Mesenchymal stem cell (in vitro differentiated cells and primary cell): ENCODE data around the gene SYNM. TPM values are rescaled to one million over a fixed set of nuclear protein-coding genes. Genes with fewer than 3 reads are reported as not detected.

Experiments used
- DNase-seq: peaks from one replicate; pipeline ENCODE4 v3.0.0-alpha.2; 2013
- H2AFZ ChIP-seq: one replicate; pipeline ENCODE4 v1.6.1; 2013; ENCODE audit warnings: low read depth, mild to moderate bottlenecking, control low read depth, inconsistent platforms, low read length, moderate library complexity
- H2AK5ac ChIP-seq: 2 replicates; pipeline ENCODE4 v1.6.1; 2013; ENCODE audit warnings: low read length, moderate library complexity, mild to moderate bottlenecking, inconsistent platforms; ENCODE audit not compliant: severe bottlenecking
- H2BK120ac ChIP-seq: one replicate; pipeline ENCODE4 v1.6.1; 2013; ENCODE audit warnings: low read depth, mild to moderate bottlenecking, inconsistent platforms, low read length, moderate library complexity
- H2BK12ac ChIP-seq, 2 experiments: one replicate each; pipeline ENCODE4 v1.6.1; 2013; ENCODE audit warnings: inconsistent platforms in 2 of 2, low read length in 2 of 2, mild to moderate bottlenecking in 2 of 2, moderate library complexity in 2 of 2, control low read depth in 1 of 2
- H2BK15ac ChIP-seq: one replicate; pipeline ENCODE4 v1.6.1; 2013; ENCODE audit warnings: mild to moderate bottlenecking, low read depth, inconsistent platforms; ENCODE audit not compliant: poor library complexity, severe bottlenecking
- H2BK5ac ChIP-seq: 2 replicates; pipeline ENCODE4 v1.6.1; 2013; ENCODE audit warnings: low read depth, mild to moderate bottlenecking, low read length, control low read depth, inconsistent platforms; ENCODE audit not compliant: poor library complexity, severe bottlenecking
- H3K14ac ChIP-seq, 2 experiments: one replicate each; pipeline ENCODE4 v1.6.1; 2013; ENCODE audit warnings: inconsistent platforms in 2 of 2, low read length in 2 of 2, control low read depth in 1 of 2, mild to moderate bottlenecking in 1 of 2, moderate library complexity in 1 of 2
- H3K18ac ChIP-seq, 2 experiments: one replicate each; pipeline ENCODE4 v1.6.1; 2013; ENCODE audit warnings: inconsistent platforms in 2 of 2, low read length in 2 of 2, control low read depth in 1 of 2, low read depth in 1 of 2, mild to moderate bottlenecking in 1 of 2
- H3K23ac ChIP-seq, 2 experiments: one replicate each; pipeline ENCODE4 v1.6.1; 2013; ENCODE audit warnings: inconsistent platforms in 2 of 2, low read length in 2 of 2, mild to moderate bottlenecking in 2 of 2, moderate library complexity in 2 of 2, control low read depth in 1 of 2
- H3K27ac ChIP-seq: 2 replicates; pipeline ENCODE4 v1.5.1; 2013; ENCODE audit warnings: mild to moderate bottlenecking, moderate library complexity, low read length, control low read depth, inconsistent platforms; ENCODE audit not compliant: poor library complexity, severe bottlenecking
- H3K27me3 ChIP-seq, 2 experiments: 2 replicates each; pipeline versions ENCODE4 v1.6.1 to v1.7.0; 2013; ENCODE audit warnings: low read length in 2 of 2, mild to moderate bottlenecking in 2 of 2, moderate library complexity in 2 of 2, control low read depth in 1 of 2, inconsistent platforms in 1 of 2; ENCODE audit not compliant: control insufficient read depth in 1 of 2, insufficient read depth in 1 of 2
- H3K36me3 ChIP-seq, 2 experiments: 2 replicates each; pipeline versions ENCODE4 v1.6.1 to v1.7.0; 2013; ENCODE audit warnings: low read length in 2 of 2, control low read depth in 1 of 2, inconsistent platforms in 1 of 2, low read depth in 1 of 2, mild to moderate bottlenecking in 1 of 2; ENCODE audit not compliant: insufficient read depth in 2 of 2, control insufficient read depth in 1 of 2
- H3K4ac ChIP-seq, 2 experiments: one replicate each; pipeline ENCODE4 v1.6.1; 2013; ENCODE audit warnings: inconsistent platforms in 2 of 2, low read length in 2 of 2, mild to moderate bottlenecking in 2 of 2, moderate library complexity in 2 of 2, control low read depth in 1 of 2, low read depth in 1 of 2
- H3K4me1 ChIP-seq: 2 replicates; pipeline ENCODE4 v1.6.1; 2013; ENCODE audit warnings: low read depth, low read length, control low read depth; ENCODE audit not compliant: control insufficient read depth, insufficient read depth
- H3K4me2 ChIP-seq: 2 replicates; pipeline ENCODE4 v1.6.1; 2013; ENCODE audit warnings: low read length, mild to moderate bottlenecking, inconsistent platforms; ENCODE audit not compliant: poor library complexity, severe bottlenecking
- H3K4me3 ChIP-seq, 2 experiments: 2 replicates each; pipeline versions ENCODE4 v1.5.1 to v1.7.0; 2013; ENCODE audit warnings: low read length in 2 of 2, mild to moderate bottlenecking in 2 of 2, control low read depth in 1 of 2, low read depth in 1 of 2; ENCODE audit not compliant: insufficient read depth in 1 of 2
- H3K79me1 ChIP-seq: replicated peaks from 2 replicates; pipeline ENCODE4 v1.6.1; 2013; ENCODE audit warnings: mild to moderate bottlenecking, control low read depth, low read length, inconsistent platforms; ENCODE audit not compliant: poor library complexity, severe bottlenecking
- H3K9ac ChIP-seq: 2 replicates; pipeline ENCODE4 v1.7.0; 2013; ENCODE audit warnings: mild to moderate bottlenecking, low read length, moderate library complexity
- H3K9me3 ChIP-seq: 2 replicates; pipeline ENCODE4 v1.7.0; 2013; ENCODE audit warnings: mild to moderate bottlenecking, low read length; ENCODE audit not compliant: control insufficient read depth
- H4K8ac ChIP-seq: one replicate; pipeline ENCODE4 v1.6.1; 2013; ENCODE audit warnings: inconsistent platforms, mild to moderate bottlenecking, low read length, moderate library complexity
- H4K91ac ChIP-seq: one replicate; pipeline ENCODE4 v1.6.1; 2013; ENCODE audit warnings: mild to moderate bottlenecking, low read length, inconsistent platforms
- WGBS: methylation state at CpG from one replicate; pipeline ENCODE4 v1.1.7; 2013; ENCODE audit warnings: mixed read lengths; 5-methylcytosine and 5-hydroxymethylcytosine counted together
- polyA plus RNA-seq, 2 experiments: library from polyadenylated mRNA; stranded (reverse); fragments of 200-250 nt; gene quantifications; one replicate each; pipeline ENCODE4 v1.2.3, GENCODE V29; 2013

SYNM gene, protein sequence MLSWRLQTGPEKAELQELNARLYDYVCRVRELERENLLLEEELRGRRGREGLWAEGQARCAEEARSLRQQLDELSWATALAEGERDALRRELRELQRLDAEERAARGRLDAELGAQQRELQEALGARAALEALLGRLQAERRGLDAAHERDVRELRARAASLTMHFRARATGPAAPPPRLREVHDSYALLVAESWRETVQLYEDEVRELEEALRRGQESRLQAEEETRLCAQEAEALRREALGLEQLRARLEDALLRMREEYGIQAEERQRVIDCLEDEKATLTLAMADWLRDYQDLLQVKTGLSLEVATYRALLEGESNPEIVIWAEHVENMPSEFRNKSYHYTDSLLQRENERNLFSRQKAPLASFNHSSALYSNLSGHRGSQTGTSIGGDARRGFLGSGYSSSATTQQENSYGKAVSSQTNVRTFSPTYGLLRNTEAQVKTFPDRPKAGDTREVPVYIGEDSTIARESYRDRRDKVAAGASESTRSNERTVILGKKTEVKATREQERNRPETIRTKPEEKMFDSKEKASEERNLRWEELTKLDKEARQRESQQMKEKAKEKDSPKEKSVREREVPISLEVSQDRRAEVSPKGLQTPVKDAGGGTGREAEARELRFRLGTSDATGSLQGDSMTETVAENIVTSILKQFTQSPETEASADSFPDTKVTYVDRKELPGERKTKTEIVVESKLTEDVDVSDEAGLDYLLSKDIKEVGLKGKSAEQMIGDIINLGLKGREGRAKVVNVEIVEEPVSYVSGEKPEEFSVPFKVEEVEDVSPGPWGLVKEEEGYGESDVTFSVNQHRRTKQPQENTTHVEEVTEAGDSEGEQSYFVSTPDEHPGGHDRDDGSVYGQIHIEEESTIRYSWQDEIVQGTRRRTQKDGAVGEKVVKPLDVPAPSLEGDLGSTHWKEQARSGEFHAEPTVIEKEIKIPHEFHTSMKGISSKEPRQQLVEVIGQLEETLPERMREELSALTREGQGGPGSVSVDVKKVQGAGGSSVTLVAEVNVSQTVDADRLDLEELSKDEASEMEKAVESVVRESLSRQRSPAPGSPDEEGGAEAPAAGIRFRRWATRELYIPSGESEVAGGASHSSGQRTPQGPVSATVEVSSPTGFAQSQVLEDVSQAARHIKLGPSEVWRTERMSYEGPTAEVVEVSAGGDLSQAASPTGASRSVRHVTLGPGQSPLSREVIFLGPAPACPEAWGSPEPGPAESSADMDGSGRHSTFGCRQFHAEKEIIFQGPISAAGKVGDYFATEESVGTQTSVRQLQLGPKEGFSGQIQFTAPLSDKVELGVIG (N-terminal part only)
- 6.0 TPM for polyA plus RNA-seq (2013, experiment 1 of 2)
- 5.7 TPM for polyA plus RNA-seq (2013, experiment 2 of 2)

DNA sequence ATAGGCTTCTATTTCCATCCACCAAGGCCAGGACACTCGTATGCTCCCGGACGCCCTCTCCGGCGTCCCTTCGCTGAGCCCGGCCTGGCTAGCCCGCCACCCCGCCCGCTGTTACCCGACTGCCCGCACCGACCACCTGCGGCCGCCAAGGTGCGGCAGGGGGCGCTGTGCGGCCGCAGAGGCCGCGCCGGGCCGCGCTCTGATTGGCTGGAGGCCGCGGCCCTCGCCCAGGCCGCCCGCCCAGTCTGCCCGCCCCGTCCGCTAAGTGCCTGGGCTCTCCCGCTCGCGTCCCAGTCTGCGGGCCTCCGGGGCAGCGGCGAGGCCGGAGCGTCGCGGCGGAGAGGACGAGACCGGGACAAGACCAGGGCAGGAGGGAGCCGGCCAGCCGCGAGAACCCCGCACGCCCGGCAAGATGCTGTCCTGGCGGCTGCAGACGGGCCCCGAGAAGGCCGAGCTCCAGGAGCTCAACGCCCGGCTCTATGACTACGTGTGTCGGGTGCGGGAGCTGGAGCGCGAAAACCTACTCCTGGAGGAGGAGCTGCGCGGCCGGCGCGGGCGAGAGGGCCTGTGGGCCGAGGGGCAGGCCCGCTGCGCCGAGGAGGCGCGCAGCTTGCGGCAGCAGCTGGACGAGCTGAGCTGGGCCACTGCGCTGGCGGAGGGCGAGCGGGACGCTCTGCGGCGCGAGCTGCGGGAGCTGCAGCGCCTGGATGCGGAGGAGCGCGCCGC is at the start of gene SYNM:
Gene SYNM, plus strand, starts transcription at position 293 of the 726 bp plus-strand sequence. Its CDS starts 120 bp downstream, at position 413.
- Histone ChIP-seq H3K4me2 (peak within 1 kb of the TSS; percentile 97), H3K4me3 (peak within 1 kb of the TSS; percentile 62 to 78), H3K79me1 (peaks cover 4% of the 10 kb centered on the region), H3K23ac (peak within 1 kb of the TSS in 1 of 2 experiments; percentile 88), H3K9me3 (no peaks in the 10 kb centered on the region), H2BK120ac (no peak within 1 kb of the TSS), H3K14ac (peak within 1 kb of the TSS in 1 of 2 experiments; percentile 68), H3K18ac (peak within 1 kb of the TSS; percentile 76 to 94), H2AK5ac (no peak within 1 kb of the TSS), H3K9ac (peak within 1 kb of the TSS; percentile 26), H3K36me3 (no peaks in the 10 kb centered on the region), H3K27ac (no peak within 1 kb of the TSS), H2BK5ac (no peak within 1 kb of the TSS), H2AFZ (peak within 1 kb of the TSS; percentile 91), H3K27me3 (peaks cover 0 to 28% of the 10 kb centered on the region in 2 experiments), H3K4me1 (peaks cover 30% of the 10 kb centered on the region), H2BK12ac (peak within 1 kb of the TSS; percentile 38 to 90), H2BK15ac (no peak within 1 kb of the TSS), H4K91ac (peak within 1 kb of the TSS; percentile 64), H3K4ac (peak within 1 kb of the TSS in 1 of 2 experiments; percentile 73), H4K8ac (peak within 1 kb of the TSS; percentile 88)
- WGBS = 3% methylated on average over 78 of the region's 91 CpGs
- peak; percentile 79 for DNase-seq

DNA sequence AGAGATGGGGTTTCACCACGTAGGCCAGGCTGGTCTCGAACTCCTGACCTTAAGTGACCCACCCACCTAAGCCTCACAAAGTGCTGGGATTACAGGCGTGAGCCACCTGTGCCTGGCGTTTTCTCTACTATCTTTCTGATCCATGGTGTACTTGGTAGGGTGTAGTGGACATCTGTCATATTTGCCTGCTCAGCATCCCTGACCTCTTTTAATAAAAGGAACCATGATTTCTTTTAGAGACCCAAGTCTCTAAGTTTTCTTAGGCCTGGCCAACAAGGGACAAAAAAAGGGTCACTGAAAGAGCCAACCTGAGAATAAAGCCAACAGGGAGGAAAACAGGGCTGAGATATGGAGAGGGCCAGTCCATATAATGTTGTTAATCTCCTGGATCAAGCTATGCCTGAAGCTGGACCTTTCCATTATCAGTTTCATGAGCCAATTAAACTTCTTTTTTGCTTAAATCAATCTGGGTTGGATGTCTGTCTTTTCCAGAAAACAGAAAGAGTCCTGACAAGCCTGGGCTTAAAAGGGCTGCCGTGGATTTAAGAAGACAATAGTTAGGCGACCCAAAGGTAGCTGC is 49.2 kb upstream of the SYNM start:
- no peak overlapping the region for H3K9ac ChIP-seq
- no peak for DNase-seq
- H3K4ac ChIP-seq = no peak overlapping the region
- no peak overlapping the region for H2BK12ac ChIP-seq
- H2AFZ ChIP-seq = no peak overlapping the region
- no peak overlapping the region for H3K18ac ChIP-seq
- H2BK120ac ChIP-seq = no peak overlapping the region
- H3K14ac ChIP-seq = no peak overlapping the region
- H3K4me1 ChIP-seq = peaks cover 5% of the 10 kb centered on the region
- H3K79me1 ChIP-seq = no peaks in the 10 kb centered on the region
- peaks cover under 1 to 15% of the 10 kb centered on the region in 2 experiments for H3K27me3 ChIP-seq
- no peak overlapping the region for H3K23ac ChIP-seq
- no peak overlapping the region for H3K27ac ChIP-seq
- H4K91ac ChIP-seq = no peak overlapping the region
- WGBS = 75% methylated on average over 4 of the region's 6 CpGs
- H2BK5ac ChIP-seq = no peak overlapping the region
- no peaks in the 10 kb centered on the region for H3K9me3 ChIP-seq
- no peak overlapping the region for H4K8ac ChIP-seq
- no peak overlapping the region for H3K4me3 ChIP-seq
- H3K4me2 ChIP-seq = no peak overlapping the region
- no peaks in the 10 kb centered on the region for H3K36me3 ChIP-seq
- H2AK5ac ChIP-seq = no peak overlapping the region
- no peak overlapping the region for H2BK15ac ChIP-seq

DNA sequence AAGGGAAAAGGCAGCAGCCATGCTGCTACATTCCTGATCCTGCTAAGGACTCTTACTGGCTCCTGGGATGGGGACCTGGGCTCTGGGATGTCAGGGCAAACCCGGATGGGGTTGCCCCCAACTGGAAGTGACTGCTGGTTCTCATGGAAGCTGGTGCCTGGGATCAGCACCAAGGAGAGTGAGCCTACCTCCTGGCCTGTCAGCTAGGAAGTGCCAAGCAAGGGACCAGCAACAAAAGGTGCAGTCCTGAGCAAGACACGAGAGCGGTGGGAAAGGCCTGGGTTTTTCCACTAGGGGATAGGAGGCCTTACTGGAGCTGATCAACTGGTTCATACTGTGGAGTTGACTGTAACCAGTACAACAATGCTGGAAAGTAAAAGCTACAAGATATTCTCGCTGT is 47.9 kb upstream of the SYNM start:
- Histone ChIP-seq H3K18ac (no peak overlapping the region), H2BK12ac (no peak overlapping the region), H2AK5ac (no peak overlapping the region), H3K23ac (no peak overlapping the region), H3K27me3 (peaks cover 7 to 16% of the 10 kb centered on the region in 2 experiments), H3K9ac (no peak overlapping the region), H3K4me1 (peaks cover 5% of the 10 kb centered on the region), H3K27ac (no peak overlapping the region), H3K79me1 (no peaks in the 10 kb centered on the region), H2BK120ac (no peak overlapping the region), H3K9me3 (no peaks in the 10 kb centered on the region), H2BK15ac (no peak overlapping the region), H2BK5ac (no peak overlapping the region), H2AFZ (no peak overlapping the region), H3K4me2 (no peak overlapping the region), H3K36me3 (no peaks in the 10 kb centered on the region), H3K4ac (no peak overlapping the region), H3K4me3 (no peak overlapping the region), H3K14ac (no peak overlapping the region), H4K91ac (no peak overlapping the region), H4K8ac (no peak overlapping the region)
- DNase-seq = no peak
- 68% methylated on average over 4 of the region's 4 CpGs for WGBS
